Measurements from ENCODE around the gene H2BK1. TPM values are rescaled to one million over a fixed set of nuclear protein-coding genes. Genes with fewer than 3 reads are reported as not detected.

H2BK1 gene
- polyA plus RNA-seq, 4 donors = not detected

DNA sequence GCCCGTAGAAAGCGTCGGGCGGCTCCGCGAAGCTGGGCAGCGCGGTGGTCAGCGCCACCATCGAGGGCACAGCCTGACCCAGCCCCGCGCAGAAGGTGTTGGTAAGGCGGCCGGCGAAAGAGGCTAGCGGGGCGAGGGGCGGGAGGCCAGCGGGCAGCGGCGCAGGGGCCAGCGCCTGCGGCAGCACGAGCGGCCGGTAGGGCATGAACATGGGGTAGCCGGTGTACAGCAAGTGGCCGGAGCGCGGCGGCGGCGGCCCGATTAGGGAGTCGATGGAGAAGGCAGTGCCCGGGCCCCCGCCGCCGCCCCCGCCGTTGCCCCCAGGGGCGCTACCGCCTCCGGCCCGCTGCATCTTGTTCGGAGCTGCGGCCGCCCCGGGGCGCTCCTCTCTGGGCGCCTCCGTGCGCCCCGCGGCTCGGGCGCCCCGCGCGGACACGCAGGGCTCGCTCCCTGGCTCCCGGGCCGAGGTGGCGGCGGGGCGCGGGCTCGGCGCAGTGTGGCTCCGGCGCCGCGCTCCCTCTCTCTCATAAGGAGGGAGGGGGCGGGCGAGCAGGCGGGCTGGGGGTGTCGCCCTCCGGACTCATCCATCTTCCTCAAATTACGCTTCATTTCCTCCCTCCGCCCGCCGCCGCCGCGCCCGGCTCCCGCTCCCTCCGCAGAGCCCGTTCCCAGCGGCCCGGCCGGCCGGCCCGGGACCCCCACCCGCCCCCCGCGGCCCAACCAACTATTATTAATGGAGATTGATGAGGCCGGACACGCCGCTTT lies 42.9 kb downstream of the H2BK1 start, which contains the start of gene GBX1:
Gene GBX1, minus strand, starts transcription at position 498 of the 765 bp plus-strand sequence. Its CDS starts 146 bp downstream, at position 352.
- 0 to 1% (median 1%) methylated on average over 54 to 101 of the region's 101 CpGs for WGBS, 3 donors
- Histone ChIP-seq H3K36me3 (ENCODE audit: control insufficient read depth in 3 of 3, insufficient read depth in 2 of 3, low read depth in 1 of 3, low read length in 3 of 3) (no peaks in the 10 kb centered on the region), H3K4me3 (ENCODE audit: low read depth in 1 of 3, low read length in 3 of 3) (peak within 1 kb of the TSS in 1 of 3 donors; percentile 53), H3K27ac (ENCODE audit: low read depth in 1 of 3, low read length in 2 of 3) (no peak within 1 kb of the TSS), H3K27me3 (ENCODE audit: control insufficient read depth in 3 of 3, insufficient read depth in 3 of 3, low read length in 3 of 3) (peaks cover 10 to 66% (median 25%) of the 10 kb centered on the region in 3 donors), H3K9me3 (ENCODE audit: control insufficient read depth in 2 of 2, insufficient read depth in 1 of 2, low read depth in 1 of 2, low read length in 1 of 2) (no peaks in the 10 kb centered on the region), H3K4me1 (ENCODE audit: control insufficient read depth in 3 of 3, insufficient read depth in 2 of 3, low read depth in 1 of 3, low read length in 2 of 3) (peaks cover 0 to 4% (median 0%) of the 10 kb centered on the region in 3 donors)
- no peak for FAIRE-seq
- peak in 1 of 2 donors; percentile 46 for DNase-seq

DNA sequence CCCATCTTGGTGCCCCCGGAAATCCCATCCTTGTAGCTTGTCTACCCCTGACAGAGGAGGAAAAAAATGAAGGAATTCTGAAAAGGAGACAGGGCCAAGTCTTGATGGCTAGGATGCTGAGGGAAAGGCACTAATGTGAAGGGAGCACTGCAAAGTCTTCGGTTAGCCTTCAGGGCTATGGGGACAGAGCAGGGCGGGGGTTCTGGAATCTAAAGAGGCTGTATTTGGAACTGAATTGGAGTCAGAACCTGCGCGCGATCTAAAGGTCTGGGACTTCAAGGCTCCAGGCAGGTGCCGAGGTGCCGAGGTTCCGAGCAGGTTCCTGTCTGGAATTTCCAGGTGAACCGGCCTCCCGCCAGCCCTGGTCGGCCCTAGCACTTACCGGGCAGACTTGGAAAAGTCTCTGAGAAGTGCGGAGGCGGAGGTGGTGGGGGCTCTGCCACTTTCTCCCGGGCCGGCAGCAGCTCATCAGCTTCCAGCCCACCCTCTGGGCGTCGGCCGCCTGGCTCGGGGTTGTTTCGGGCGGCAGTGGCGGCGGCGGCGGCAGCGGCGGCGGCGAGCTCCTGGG lies 43.6 kb downstream of the H2BK1 start:
- H3K27ac ChIP-seq (ENCODE audit: low read depth in 1 of 3, low read length in 2 of 3) = no peak overlapping the region
- FAIRE-seq (no peak), DNase-seq (no peak)
- H3K4me3 ChIP-seq (ENCODE audit: low read depth in 1 of 3, low read length in 3 of 3) = peak overlapping the region in 1 of 3 donors; percentile 53
- peaks cover 0 to 4% (median 0%) of the 10 kb centered on the region in 3 donors for H3K4me1 ChIP-seq (ENCODE audit: control insufficient read depth in 3 of 3, insufficient read depth in 2 of 3, low read depth in 1 of 3, low read length in 2 of 3)
- H3K9me3 ChIP-seq (ENCODE audit: control insufficient read depth in 2 of 2, insufficient read depth in 1 of 2, low read depth in 1 of 2, low read length in 1 of 2) = no peaks in the 10 kb centered on the region
- 8 to 13% (median 10%) methylated on average over 27 to 31 of the region's 31 CpGs for WGBS, 3 donors
- peaks cover 10 to 63% (median 25%) of the 10 kb centered on the region in 3 donors for H3K27me3 ChIP-seq (ENCODE audit: control insufficient read depth in 3 of 3, insufficient read depth in 3 of 3, low read length in 3 of 3)
- no peaks in the 10 kb centered on the region for H3K36me3 ChIP-seq (ENCODE audit: control insufficient read depth in 3 of 3, insufficient read depth in 2 of 3, low read depth in 1 of 3, low read length in 3 of 3)

DNA sequence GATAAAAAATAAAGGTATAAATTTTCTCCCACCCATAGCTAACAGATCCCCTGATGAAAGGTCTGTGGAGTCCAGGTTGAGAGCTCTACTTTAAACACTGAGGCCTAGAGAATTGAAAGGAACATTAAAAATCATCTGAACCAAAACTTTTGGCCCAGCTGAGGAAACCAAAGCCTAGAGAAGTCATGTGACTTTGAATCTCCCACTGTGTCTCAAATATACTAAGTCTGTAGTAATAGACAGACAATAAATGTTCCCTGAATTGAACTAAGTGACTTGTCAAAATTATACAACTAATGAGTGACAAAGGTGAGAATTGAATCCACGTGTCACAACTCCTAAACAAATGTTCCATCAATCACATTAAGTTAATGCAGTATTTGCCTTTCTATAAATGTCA lies 48.5 kb downstream of the H2BK1 start:
- 34 to 62% (median 48%) methylated on average over 1 of the region's 1 CpG for WGBS, 3 donors
- no peaks in the 10 kb centered on the region for H3K9me3 ChIP-seq (ENCODE audit: control insufficient read depth in 2 of 2, insufficient read depth in 1 of 2, low read depth in 1 of 2, low read length in 1 of 2)
- no peaks in the 10 kb centered on the region for H3K36me3 ChIP-seq (ENCODE audit: control insufficient read depth in 3 of 3, insufficient read depth in 2 of 3, low read depth in 1 of 3, low read length in 3 of 3)
- H3K27me3 ChIP-seq (ENCODE audit: control insufficient read depth in 3 of 3, insufficient read depth in 3 of 3, low read length in 3 of 3) = peaks cover 3 to 44% (median 21%) of the 10 kb centered on the region in 3 donors
- no peak overlapping the region for H3K4me3 ChIP-seq (ENCODE audit: low read depth in 1 of 3, low read length in 3 of 3)
- DNase-seq (no peak), FAIRE-seq (no peak)
- peaks cover 0 to under 1% (median 0%) of the 10 kb centered on the region in 3 donors for H3K4me1 ChIP-seq (ENCODE audit: control insufficient read depth in 3 of 3, insufficient read depth in 2 of 3, low read depth in 1 of 3, low read length in 2 of 3)
- H3K27ac ChIP-seq (ENCODE audit: low read depth in 1 of 3, low read length in 2 of 3) = no peak overlapping the region

Other genes with a start within 250 kb of the H2BK1 start
- 1 to 10 TPM in 3 of 4 donors, not detected in 1; 2.4 to 5.7 (median 3.7) TPM for gene KCNH2, start 232.2 kb downstream of the H2BK1 start, polyA plus RNA-seq
- gene NOS3, start 219.5 kb downstream of the H2BK1 start, polyA plus RNA-seq = 10 to 100 TPM in 1 of 4 donors, 1 to 10 TPM in 1, under 1 TPM in 2; 0.45 to 14.7 (median 4.7) TPM
- gene ATG9B, start 186.0 kb downstream of the H2BK1 start, polyA plus RNA-seq = 1 to 10 TPM in 2 of 4 donors, under 1 TPM in 2; 0.22 to 1.6 (median 0.77) TPM
- 10 to 100 TPM; 15.4 to 29.9 (median 16.2) TPM for gene ABCB8, start 182.0 kb downstream of the H2BK1 start, polyA plus RNA-seq
- 10 to 100 TPM in 1 of 4 donors, 1 to 10 TPM in 3; 2.8 to 10.7 (median 3.6) TPM for gene ASIC3, start 162.0 kb downstream of the H2BK1 start, polyA plus RNA-seq
- 10 to 100 TPM; 10.8 to 19.7 (median 11.9) TPM for gene CDK5, start 152.6 kb downstream of the H2BK1 start, polyA plus RNA-seq
- gene SLC4A2, start 150.9 kb downstream of the H2BK1 start, polyA plus RNA-seq = 100 to 1,000 TPM in 3 of 4 donors, 10 to 100 TPM in 1; 91.5 to 132 (median 103) TPM
- 100 to 1,000 TPM in 3 of 4 donors, 10 to 100 TPM in 1; 95.2 to 248 (median 126) TPM for gene FASTK, start 129.7 kb downstream of the H2BK1 start, polyA plus RNA-seq
- 100 to 1,000 TPM in 1 of 4 donors, 10 to 100 TPM in 3; 66.4 to 144 (median 77.2) TPM for gene TMUB1, start 127.0 kb downstream of the H2BK1 start, polyA plus RNA-seq
- gene AGAP3, start 124.0 kb downstream of the H2BK1 start, polyA plus RNA-seq = 10 to 100 TPM; 46.5 to 57.9 (median 54.4) TPM
- under 1 TPM in 1 of 4 donors, not detected in 3; 0.06 TPM for gene GBX1, start 42.8 kb downstream of the H2BK1 start, polyA plus RNA-seq
- gene ASB10, start 23.2 kb downstream of the H2BK1 start, polyA plus RNA-seq = not detected
- gene ABCF2, start 16.7 kb upstream of the H2BK1 start, polyA plus RNA-seq = 10 to 100 TPM; 11.0 to 23.7 (median 13.5) TPM
- gene CHPF2, start 22.0 kb upstream of the H2BK1 start, polyA plus RNA-seq = 10 to 100 TPM; 11.6 to 27.2 (median 18.1) TPM
- 10 to 100 TPM in 2 of 4 donors, 1 to 10 TPM in 1, under 1 TPM in 1; 0.89 to 16.0 (median 10.3) TPM for gene SMARCD3, start 38.2 kb upstream of the H2BK1 start, polyA plus RNA-seq
- 10 to 100 TPM; 37.4 to 70.8 (median 56.7) TPM for gene NUB1, start 131.3 kb upstream of the H2BK1 start, polyA plus RNA-seq
- 1 to 10 TPM in 3 of 4 donors, not detected in 1; 1.1 to 4.3 (median 1.8) TPM for gene WDR86, start 199.6 kb upstream of the H2BK1 start, polyA plus RNA-seq
- gene CRYGN, start 229.7 kb upstream of the H2BK1 start, polyA plus RNA-seq = under 1 TPM in 2 of 4 donors, not detected in 2; 0.06 to 0.07 TPM